ENCODE measurements around the gene CNOT11.
"Not testable (repeated sequence)": the region's sequence is repeated elsewhere in the genome, so short reads cannot be mapped to it uniquely, and the experiment has no call there.

DNA sequence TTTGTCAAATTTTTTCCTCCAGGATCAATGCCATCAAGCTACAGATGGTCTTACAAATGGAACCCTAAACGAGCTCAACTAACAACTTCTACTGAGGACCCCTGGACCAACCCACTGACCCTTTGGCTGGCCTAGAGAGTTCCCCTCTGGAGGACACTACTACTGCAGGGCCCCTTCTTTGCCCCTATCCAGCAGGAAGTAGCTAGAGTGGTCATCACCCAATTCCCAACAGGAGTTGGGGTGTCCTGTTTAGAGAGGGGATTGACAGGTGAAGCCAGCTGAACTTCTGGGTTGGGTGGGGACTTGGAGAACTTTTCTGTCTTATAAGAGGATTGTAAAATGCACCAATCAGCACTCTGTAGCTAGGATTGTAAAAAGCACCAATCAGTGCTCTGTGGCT lies 16.7 kb upstream of the CNOT11 start:
- TF ChIP-seq, protein P1, sequence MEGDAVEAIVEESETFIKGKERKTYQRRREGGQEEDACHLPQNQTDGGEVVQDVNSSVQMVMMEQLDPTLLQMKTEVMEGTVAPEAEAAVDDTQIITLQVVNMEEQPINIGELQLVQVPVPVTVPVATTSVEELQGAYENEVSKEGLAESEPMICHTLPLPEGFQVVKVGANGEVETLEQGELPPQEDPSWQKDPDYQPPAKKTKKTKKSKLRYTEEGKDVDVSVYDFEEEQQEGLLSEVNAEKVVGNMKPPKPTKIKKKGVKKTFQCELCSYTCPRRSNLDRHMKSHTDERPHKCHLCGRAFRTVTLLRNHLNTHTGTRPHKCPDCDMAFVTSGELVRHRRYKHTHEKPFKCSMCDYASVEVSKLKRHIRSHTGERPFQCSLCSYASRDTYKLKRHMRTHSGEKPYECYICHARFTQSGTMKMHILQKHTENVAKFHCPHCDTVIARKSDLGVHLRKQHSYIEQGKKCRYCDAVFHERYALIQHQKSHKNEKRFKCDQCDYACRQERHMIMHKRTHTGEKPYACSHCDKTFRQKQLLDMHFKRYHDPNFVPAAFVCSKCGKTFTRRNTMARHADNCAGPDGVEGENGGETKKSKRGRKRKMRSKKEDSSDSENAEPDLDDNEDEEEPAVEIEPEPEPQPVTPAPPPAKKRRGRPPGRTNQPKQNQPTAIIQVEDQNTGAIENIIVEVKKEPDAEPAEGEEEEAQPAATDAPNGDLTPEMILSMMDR (conservative IDR thresholded peaks at IDR 0.05) = not testable (repeated sequence)
- not testable (repeated sequence) for TF ChIP-seq EZH2 (IDR thresholded peaks at IDR 0.05; ENCODE audit: low read depth)
